Esophagus muscularis mucosa (tissue), 4 donors: ENCODE data around the gene YLPM1. TPM values are rescaled to one million over a fixed set of nuclear protein-coding genes. Genes with fewer than 3 reads are reported as not detected.

Experiments used
- DNase-seq: peaks from one replicate; pipeline ENCODE4 v3.0.0-alpha.2; 2017; ENCODE audit errors: extremely low spot score
- H3K27ac ChIP-seq, 4 donors: fragments of 200-600 bp; sonication (generic); replicated peaks in 1 of 4; 1 replicate in 3 of 4; 2 replicates in 1 of 4; pipeline ENCODE4 v1.5.1; 2016 to 2019; ENCODE audit warnings: mild to moderate bottlenecking in 1 of 4
- H3K27me3 ChIP-seq, 4 donors: fragments of 200-600 bp; sonication (generic); one replicate each; pipeline versions ENCODE4 v1.5.1 to v1.6.0; 2016 to 2019
- H3K36me3 ChIP-seq, 4 donors: fragments of 200-600 bp; sonication (generic); one replicate each; pipeline ENCODE4 v1.5.1; 2016 to 2019
- H3K4me1 ChIP-seq, 4 donors: fragments of 200-600 bp; sonication (generic); one replicate each; pipeline ENCODE4 v1.5.1; 2016 to 2019
- H3K4me3 ChIP-seq, 4 donors: fragments of 200-600 bp; sonication (generic); 1 replicate in 2 of 4; 2 replicates in 2 of 4; pipeline ENCODE4 v1.5.1; 2016 to 2019; ENCODE audit warnings: mild to moderate bottlenecking in 4 of 4, moderate library complexity in 1 of 4
- H3K9me3 ChIP-seq, 4 donors: fragments of 200-600 bp; sonication (generic); 1 replicate in 3 of 4; 2 replicates in 1 of 4; pipeline ENCODE4 v1.5.1; 2016 to 2019
- CTCF ChIP-seq, 3 experiments: fragments of 200-600 bp in 2 of 3; fragments of 450-650 bp in 1 of 3; sonication (generic) in 2 of 3; IDR thresholded peaks; one replicate each; pipeline ENCODE4 v1.5.1; 2017 to 2019; ENCODE audit warnings: antibody characterized with exemption in 3 of 3, mild to moderate bottlenecking in 2 of 3, moderate library complexity in 1 of 3
- EP300 ChIP-seq: sonication (generic); formaldehyde crosslinking; IDR thresholded peaks from one replicate; pipeline ENCODE4 v1.6.1; 2017; ENCODE audit warnings: antibody characterized with exemption
- POLR2A ChIP-seq: fragments of 450-650 bp; IDR thresholded peaks from one replicate; pipeline ENCODE4 v1.6.1; 2017; ENCODE audit warnings: antibody characterized with exemption, moderate library complexity, mild to moderate bottlenecking, low read depth
- POLR2AphosphoS5 ChIP-seq, 2 donors: sonication (generic); formaldehyde crosslinking; IDR thresholded peaks; one replicate each; pipeline ENCODE4 v1.6.1; 2017; ENCODE audit warnings: antibody characterized with exemption in 2 of 2
- WGBS: methylation state at CpG from one replicate; pipeline ENCODE4 v1.1.5; 2018; 5-methylcytosine and 5-hydroxymethylcytosine counted together
- intact Hi-C: fragments of 100-400 bp; cut with DNase I; formaldehyde crosslinking; loops from one replicate; pipeline ENCODE4 v1.15.1; 2023
- total RNA-seq, 4 donors: library from RNA; depleted of rRNA; stranded (reverse); fragments of >200 nt; gene quantifications; one replicate each; pipeline versions ENCODE4 v1.1.0 to v1.2.1, GENCODE V29; 2016

Gene YLPM1
- total RNA-seq, 4 donors from 2014 or later = 31.0 to 47.2 (median 36.0) TPM

DNA sequence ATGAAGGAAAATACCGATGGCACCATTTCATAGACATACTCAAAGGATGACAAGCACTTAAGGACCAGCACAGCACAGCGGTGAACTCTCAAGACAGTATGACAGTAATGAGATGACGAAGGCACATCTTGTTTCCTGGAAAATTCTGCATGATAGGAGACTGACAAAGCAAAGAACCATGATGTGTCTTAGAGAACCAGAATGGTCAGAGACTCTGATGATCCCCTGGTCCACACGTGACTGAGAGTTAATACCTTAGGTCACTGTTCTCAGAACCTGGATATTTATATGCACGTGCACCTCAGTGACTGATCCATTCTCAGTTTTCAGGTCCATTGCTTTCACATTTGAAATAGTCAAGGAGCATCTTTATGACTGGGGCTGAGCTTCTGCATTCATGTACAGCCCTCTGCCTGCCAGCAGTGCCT, 77.5 kb downstream of the YLPM1 start:
- no peaks in the 10 kb centered on the region for H3K9me3 ChIP-seq
- peaks cover 0 to 20% (median 10%) of the 10 kb centered on the region in 4 donors for H3K36me3 ChIP-seq
- intact Hi-C loops = no loop called here
- no peak overlapping the region for H3K27ac ChIP-seq
- peaks cover 3 to 16% (median 8%) of the 10 kb centered on the region in 4 donors for H3K4me1 ChIP-seq
- H3K27me3 ChIP-seq = no peaks in the 10 kb centered on the region
- DNase-seq = no peak
- no peak overlapping the region for H3K4me3 ChIP-seq
- WGBS = 87% methylated on average over 5 of the region's 5 CpGs
- TF ChIP-seq POLR2AphosphoS5 (IDR thresholded peaks at IDR 0.05) (no peak), CTCF (IDR thresholded peaks at IDR 0.05) (no peak), EP300 (no peak), POLR2A (no peak)

DNA sequence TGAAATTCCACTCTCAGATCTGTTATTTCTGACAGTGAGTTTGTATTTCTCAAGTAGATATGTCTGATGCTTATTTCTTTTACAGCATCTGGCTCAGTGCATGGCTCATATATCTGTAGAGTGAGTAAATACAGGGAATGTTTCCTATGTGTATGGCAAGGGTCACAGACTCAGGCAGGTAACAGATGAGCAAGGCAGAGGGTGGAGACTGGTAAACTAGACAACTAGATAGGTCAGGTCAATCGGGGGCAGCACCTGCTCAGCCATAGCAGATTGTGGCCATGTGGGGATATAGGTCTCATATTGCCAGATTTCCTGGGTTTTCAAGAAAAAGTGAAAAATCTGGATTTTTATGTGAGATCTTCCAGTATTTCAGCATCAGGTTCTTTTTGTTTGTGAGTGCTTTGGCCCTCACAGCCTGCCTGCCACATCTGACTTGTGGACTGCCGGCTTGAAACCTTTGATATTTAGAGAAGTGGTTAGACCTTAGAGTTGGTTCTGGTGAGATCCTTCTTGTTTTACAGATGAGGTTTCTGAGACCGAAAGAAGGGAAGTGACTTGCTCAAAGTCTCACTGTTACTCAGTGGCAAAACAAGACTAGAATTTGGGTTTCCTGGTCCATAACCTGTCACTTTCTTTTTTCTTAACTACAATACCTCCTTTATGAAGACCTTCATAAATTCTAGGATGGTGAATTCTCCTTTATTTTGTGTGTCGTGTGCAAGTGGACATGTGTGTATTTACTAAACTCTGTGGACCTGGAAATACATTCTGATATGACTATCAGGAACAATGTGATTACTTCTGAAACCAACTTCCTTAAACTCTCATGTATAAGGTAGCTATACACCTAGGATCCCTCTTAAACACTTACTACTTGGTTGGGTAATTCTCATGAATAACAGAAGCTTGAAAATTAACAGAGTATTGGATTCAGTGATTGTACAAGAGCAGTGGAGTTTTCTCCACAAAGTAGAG, 78.4 kb downstream of the YLPM1 start:
- no peak for DNase-seq
- intact Hi-C loops = no loop called here
- TF ChIP-seq POLR2AphosphoS5 (IDR thresholded peaks at IDR 0.05) (no peak), CTCF (IDR thresholded peaks at IDR 0.05) (no peak)
- H3K4me1 ChIP-seq = peaks cover 3 to 12% (median 8%) of the 10 kb centered on the region in 4 donors
- no peaks in the 10 kb centered on the region for H3K27me3 ChIP-seq
- H3K9me3 ChIP-seq = no peaks in the 10 kb centered on the region
- H3K27ac ChIP-seq = no peak overlapping the region
- WGBS = 80% methylated on average over 4 of the region's 4 CpGs
- H3K4me3 ChIP-seq = no peak overlapping the region
- peaks cover 0 to 14% (median 5%) of the 10 kb centered on the region in 4 donors for H3K36me3 ChIP-seq

GRCh38 chr14:74843653-74844052, 80.5 kb downstream of the YLPM1 start:
- no peak for TF ChIP-seq POLR2A
- TF ChIP-seq EP300 = no peak
- no peak for TF ChIP-seq POLR2AphosphoS5 (IDR thresholded peaks at IDR 0.05)
- TF ChIP-seq CTCF (IDR thresholded peaks at IDR 0.05) = no peak
- no peaks in the 10 kb centered on the region for H3K9me3 ChIP-seq
- no peak overlapping the region for H3K4me3 ChIP-seq
- no peaks in the 10 kb centered on the region for H3K4me1 ChIP-seq
- H3K27me3 ChIP-seq = no peaks in the 10 kb centered on the region
- H3K27ac ChIP-seq = no peak overlapping the region
- intact Hi-C loops = no loop called here
- no peak for DNase-seq
- peaks cover 0 to 9% (median 3%) of the 10 kb centered on the region in 4 donors for H3K36me3 ChIP-seq

DNA sequence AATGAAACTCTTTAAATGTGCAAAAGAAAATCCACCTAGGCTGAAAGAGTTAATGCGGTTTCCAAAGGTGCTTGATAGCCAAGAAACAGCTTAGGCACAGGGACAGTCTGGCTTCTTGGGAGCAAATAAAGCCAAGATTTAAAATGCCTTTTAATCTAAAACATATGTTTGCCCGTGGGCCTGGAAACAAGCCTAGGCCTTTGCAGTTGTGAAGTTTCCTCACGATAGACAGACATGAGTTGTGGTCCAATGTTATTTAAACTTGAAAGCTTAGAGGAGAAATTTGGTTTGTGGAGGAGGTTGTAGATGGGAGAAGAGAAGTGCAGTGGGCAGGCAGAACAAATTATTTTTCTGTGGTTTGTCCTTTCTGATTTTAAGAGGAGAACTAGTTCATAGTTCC, 83.1 kb downstream of the YLPM1 start:
- no peak overlapping the region for H3K27ac ChIP-seq
- WGBS = 63% methylated on average over 3 of the region's 3 CpGs
- no peaks in the 10 kb centered on the region for H3K27me3 ChIP-seq
- H3K4me1 ChIP-seq = no peaks in the 10 kb centered on the region
- intact Hi-C loops = no loop called here
- DNase-seq = no peak
- H3K4me3 ChIP-seq = no peak overlapping the region
- H3K36me3 ChIP-seq = peaks cover 0 to 1% (median 0%) of the 10 kb centered on the region in 4 donors
- H3K9me3 ChIP-seq = no peaks in the 10 kb centered on the region
- TF ChIP-seq EP300 = no peak
- TF ChIP-seq CTCF (IDR thresholded peaks at IDR 0.05) = no peak
- no peak for TF ChIP-seq POLR2A
- TF ChIP-seq POLR2AphosphoS5 (IDR thresholded peaks at IDR 0.05) = no peak
